Left hindlimb (tissue), 1 donor: Measurements from ENCODE around the gene VEPH1.

Source experiments
- DNase-seq: peaks from one replicate; pipeline ENCODE4 v3.0.0-alpha.2; 2018

VEPH1 gene

GRCh38 chr3:157248590-157249422 lies 254.4 kb downstream of the VEPH1 start:
- no peak for DNase-seq

- no peak for DNase-seq
Measured at GRCh38 chr3:157247391-157247790, 255.8 kb downstream of the VEPH1 start.

- no peak for DNase-seq
Measured at GRCh38 chr3:157242836-157243235, 260.4 kb downstream of the VEPH1 start.

GRCh38 chr3:157241599-157241998 lies 261.6 kb downstream of the VEPH1 start:
- DNase-seq = no peak

GRCh38 chr3:157240408-157240807 lies 262.8 kb downstream of the VEPH1 start:
- DNase-seq = no peak

GRCh38 chr3:157239082-157239704 lies 264.0 kb downstream of the VEPH1 start:
- peak; percentile 29 for DNase-seq

- DNase-seq = no peak
Measured at GRCh38 chr3:157238457-157238856, 264.8 kb downstream of the VEPH1 start.

- no peak for DNase-seq
Measured at GRCh38 chr3:157237886-157238285, 265.3 kb downstream of the VEPH1 start.

GRCh38 chr3:157235291-157235690 lies 267.9 kb downstream of the VEPH1 start:
- DNase-seq = no peak

- DNase-seq = no peak
Measured at GRCh38 chr3:157233923-157234322, 269.3 kb downstream of the VEPH1 start.

GRCh38 chr3:157232141-157232540 lies 271.1 kb downstream of the VEPH1 start:
- no peak for DNase-seq

GRCh38 chr3:157231071-157231470 lies 272.1 kb downstream of the VEPH1 start:
- DNase-seq = no peak

GRCh38 chr3:157226173-157226847 lies 276.9 kb downstream of the VEPH1 start:
- no peak for DNase-seq

GRCh38 chr3:157225001-157225400 lies 278.2 kb downstream of the VEPH1 start:
- DNase-seq = no peak

GRCh38 chr3:157220883-157221282 lies 282.3 kb downstream of the VEPH1 start:
- no peak for DNase-seq

GRCh38 chr3:157220211-157220610 lies 283.0 kb downstream of the VEPH1 start:
- no peak for DNase-seq

GRCh38 chr3:157219215-157219614 lies 284.0 kb downstream of the VEPH1 start:
- DNase-seq = no peak
